ENCODE measurements around the gene WBP11.

The WBP11 gene

DNA sequence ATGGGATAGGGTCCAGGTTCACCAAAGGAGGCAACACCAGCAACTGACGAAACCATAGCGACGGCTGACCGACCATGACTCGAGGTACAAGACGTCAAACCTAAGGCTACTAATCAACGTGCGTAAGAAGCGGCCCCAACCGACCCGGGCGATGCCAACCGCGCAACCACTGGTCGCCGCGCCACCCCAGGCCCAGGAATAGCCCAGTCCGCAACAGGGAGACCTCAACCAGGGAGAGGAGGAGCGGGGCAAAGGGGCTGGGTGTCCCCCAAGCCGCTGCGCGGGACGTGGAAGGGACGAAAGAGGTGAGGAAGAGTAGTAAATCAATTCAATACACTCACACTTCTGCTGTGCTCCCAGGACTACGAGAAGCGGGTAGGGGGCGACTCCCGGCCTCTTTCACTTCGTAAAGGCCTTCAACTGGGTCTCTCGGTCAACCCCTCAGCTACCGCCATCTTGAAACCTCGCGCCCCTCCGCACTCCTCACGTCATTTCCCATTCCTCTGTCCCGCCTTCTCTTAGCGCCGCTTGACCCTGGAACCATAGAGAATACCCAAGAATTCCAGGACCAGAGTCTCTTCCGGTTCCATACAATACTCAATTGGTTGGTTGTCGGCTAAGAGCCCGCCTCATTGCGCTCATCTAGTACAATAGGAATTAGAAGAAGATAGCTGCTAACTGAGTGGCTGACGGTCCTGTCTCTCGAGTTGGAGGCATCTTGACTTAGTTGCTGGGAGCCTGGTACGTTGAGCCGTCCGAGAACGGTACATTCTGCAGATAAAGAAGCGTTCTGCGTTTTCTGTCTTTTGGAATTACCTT, at the start of gene WBP11, which contains the start of gene C12orf60:
Gene WBP11 (minus strand): TSS at position 468 of the 819 bp plus-strand sequence. CDS start 2,095 bp downstream, outside the sequence.
Gene C12orf60 (plus strand): TSS at position 660 of the 819 bp plus-strand sequence. CDS start 19,266 bp downstream, outside the sequence.
- DNase-seq: peak; percentile 82 to 85

- DNase-seq: no peak
Measured at GRCh38 chr12:14852880-14853279, 49.6 kb upstream of the WBP11 start.

- no peak for DNase-seq
Measured at GRCh38 chr12:14850929-14851663, 47.8 kb upstream of the WBP11 start.

GRCh38 chr12:14849661-14850060, 46.4 kb upstream of the WBP11 start:
- no peak for DNase-seq

DNA sequence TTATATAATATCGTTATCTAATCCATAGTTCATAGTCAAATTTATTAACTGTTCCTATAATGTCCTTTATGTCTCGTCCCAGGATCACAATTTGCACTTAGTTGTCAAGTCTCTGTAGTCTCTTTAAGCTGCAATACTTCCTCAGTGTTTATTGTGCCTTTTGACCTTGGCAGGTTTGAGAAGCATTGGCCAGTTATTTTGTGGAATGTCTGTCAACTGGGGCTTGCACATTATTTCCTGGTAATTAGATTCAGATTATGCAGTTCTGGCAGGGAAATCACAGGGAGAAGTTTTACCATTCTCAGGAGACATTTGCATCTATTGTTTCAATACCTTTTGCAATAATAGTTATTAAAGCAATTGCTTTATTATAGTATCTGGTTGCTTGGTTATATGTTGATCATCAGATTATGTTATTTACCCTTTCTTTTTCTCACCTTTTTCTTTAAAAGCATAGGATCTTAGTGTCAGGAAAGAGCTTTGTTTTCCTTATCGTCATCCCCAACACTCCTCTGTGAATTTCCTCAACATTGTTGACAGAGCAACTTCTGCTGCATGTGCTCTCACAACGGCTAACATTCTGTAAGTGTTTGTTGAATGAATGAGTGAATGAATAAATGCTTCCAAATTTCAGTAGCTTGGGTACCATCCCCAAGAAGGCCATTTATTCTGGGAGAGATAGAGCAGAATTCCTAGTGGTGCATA, 43.8 kb upstream of the WBP11 start:
- DNase-seq: no peak

- DNase-seq: no peak
Measured at GRCh38 chr12:14846042-14846587, 42.8 kb upstream of the WBP11 start.

DNA sequence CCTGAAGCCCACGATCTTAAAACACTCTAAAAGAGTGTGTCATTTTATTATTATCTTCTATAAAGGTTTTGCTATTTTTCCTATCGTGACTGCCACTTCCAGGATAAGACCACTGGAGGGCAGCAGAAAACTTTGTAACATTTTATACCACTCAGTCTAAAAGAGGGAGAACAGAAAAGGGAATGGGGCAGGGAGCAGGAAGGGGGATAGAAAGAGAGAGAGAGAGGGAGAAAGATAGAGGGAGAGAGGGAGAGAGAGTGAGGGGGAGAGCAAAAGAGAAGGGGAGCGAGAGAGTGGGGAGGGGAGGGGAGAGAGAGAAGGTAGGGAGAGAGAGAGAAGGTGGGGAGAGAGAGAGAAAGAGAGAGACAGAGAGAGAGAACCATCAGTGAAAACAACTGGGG, 42.1 kb upstream of the WBP11 start:
- peak; percentile 30 to 36 for DNase-seq

DNA sequence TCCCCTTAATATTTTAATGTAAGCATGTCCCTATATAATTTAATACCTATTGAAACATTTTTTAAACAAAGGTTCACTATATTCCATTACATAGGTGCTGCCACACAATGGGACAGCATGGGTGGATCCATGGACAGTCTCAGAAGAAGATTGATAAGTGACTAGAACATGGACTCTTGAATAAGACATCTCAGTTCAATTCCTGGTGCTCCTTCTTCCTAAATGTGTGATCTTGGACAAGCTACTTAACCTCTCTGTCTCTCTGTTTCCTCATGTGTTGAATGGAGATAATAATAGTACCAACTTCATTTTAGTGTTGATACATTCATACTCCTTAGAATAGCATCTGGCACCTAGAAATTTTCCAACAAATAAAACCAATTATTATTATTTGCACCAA, 41.1 kb upstream of the WBP11 start:
- no peak for DNase-seq

GRCh38 chr12:14843425-14843887, 40.2 kb upstream of the WBP11 start, which contains the start of gene ART4:
TSS of gene ART4 (minus strand) at chr12:14843526. CDS start at chr12:14843113, 413 bp downstream.
- DNase-seq: no peak

DNA sequence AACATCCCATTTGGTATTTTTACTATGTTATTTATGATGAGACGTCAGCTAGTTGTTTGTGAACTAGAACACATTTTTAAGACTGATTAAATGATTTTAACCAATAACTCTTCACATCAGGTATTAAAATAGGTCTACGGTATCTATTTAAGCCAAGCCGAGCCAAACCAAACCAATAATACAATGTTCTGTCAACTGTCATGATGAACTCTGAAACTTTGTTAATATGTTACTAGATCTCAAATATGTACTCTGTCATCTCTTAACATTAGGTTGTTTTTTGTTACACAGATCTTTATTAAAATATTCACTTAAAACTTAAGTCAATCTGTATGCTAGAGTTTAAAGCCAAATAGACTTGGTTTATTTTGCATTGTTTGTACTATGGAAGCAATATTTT, 39.0 kb upstream of the WBP11 start:
- DNase-seq: no peak

DNA sequence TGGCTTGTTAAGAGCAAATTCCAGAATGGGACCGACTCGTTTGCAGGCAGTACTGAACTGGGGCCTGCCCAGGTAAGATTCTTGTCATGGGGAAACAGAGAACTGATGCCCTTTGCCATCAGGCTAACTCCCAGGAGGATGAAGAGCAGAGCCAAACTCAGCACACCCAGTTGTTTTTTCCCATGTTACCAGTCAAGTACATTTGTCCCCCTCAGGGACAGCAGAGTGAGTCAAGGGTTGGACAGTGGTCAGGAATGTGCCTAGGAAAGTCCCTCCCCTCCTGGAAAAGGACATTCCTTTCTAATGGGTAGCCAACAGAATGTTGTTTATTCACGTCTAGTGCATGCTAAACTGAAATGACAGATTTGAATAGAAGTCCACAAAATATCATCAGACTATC, 38.5 kb upstream of the WBP11 start:
- no peak for DNase-seq

- no peak for DNase-seq
Measured at GRCh38 chr12:14840616-14841015, 37.3 kb upstream of the WBP11 start.

GRCh38 chr12:14839262-14839661, 36.0 kb upstream of the WBP11 start:
- no peak for DNase-seq

GRCh38 chr12:14836336-14837210, 33.3 kb upstream of the WBP11 start:
- DNase-seq: no peak

DNA sequence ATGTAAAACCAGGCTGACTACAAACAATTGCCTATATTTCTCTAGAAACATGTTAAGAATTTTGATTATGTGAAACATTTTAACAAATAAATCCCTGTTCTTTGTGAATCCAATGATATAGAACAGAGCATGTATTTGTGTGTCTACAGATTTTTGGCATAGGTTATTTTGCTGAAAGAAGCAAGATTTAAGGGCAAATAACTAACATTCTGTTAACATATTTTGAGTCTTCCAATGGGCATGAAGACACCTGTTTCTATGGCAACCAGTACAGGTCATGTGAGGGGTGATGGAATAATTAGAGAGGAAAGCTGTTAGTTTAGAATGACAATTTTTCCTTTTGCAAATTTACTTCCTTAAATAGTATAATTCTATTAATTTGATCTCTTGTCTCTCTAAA, 31.2 kb upstream of the WBP11 start:
- no peak for DNase-seq

DNA sequence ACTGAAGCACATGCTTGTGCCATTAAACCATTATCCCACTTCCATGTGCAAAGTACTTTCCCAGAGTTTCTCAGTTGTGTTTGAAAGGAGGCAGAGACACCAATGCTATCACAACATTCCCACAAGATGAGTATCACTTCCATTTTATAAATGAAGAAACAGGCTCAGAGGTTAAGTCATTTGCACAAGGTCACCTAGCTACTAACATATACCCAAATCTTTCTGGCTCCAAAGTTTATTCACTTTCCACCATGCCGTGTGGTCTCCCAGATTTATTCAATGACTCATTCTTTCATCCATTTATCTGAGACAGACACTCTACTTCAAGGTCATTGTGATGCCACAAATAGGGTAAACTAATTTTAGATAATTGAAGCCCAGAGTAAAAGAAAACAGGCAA, 30.7 kb upstream of the WBP11 start:
- DNase-seq: no peak

DNA sequence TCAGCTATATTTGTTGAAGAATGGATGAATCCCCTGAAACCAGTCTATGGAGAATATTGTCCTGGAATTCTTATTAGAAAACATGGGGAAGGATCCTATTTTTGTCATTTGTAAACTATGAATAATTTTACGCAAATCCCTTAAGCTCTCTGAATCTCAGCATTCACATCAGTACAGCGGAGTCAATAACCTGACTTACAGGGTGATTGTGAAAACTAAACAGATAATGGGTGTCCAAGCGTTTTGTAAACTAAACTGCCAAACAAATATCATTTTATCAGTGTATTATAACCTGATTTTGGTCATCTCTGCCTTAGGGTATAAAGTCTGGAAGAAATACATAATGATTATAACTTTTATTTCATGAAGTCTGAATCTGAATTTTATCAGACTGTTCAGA, 30.1 kb upstream of the WBP11 start:
- no peak for DNase-seq

DNA sequence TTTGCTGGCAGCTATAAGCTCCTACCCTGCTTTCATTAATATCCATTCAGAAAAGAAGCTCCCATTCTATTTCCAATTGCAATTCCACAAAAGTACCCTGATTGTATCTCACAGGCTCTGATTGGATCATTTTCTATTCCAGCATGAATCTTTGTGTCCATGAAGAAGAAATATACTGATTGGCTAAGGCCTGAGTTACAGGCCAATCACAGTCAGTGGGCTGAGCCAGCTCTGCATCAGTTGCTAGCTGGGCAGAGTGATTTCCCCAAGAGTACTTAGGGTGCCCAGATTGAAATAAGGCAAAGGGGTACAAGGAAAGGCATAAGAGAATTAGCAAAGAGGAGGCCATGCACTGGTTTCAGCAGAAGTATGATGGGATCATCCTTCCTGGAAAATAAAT, 25.6 kb upstream of the WBP11 start:
- no peak for DNase-seq

DNA sequence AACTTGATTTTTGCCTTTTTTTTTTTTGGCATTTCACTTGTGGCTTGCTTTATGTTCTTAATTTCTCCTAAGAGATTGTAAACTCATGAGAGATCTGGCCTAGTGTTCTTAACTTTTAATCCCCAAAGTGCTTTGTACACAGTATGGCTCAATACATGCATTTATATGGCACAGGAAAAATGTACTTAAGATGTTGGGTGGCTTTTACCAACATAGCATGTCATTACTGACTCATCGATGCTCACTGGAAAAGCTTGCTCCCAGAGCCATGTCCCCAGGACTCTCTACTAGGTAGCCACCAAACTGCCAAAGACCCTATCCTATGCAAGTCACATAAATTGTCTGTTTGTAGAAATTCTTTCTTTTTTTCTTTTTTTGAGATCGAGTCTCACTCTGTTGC, 23.8 kb upstream of the WBP11 start:
- DNase-seq: no peak

GRCh38 chr12:14826491-14826890, 23.2 kb upstream of the WBP11 start:
- no peak for DNase-seq

GRCh38 chr12:14825256-14825655, 22.0 kb upstream of the WBP11 start:
- DNase-seq: no peak
